Stomach smooth muscle (tissue), 2 donors: ENCODE measurements around the gene MARK3.
A peak's percentile ranks its signal among the peaks of the same experiment; 100 is the strongest.

Experiments used
- H3K27ac ChIP-seq: one replicate; pipeline ENCODE4 v1.7.0; 2013; ENCODE audit warnings: mild to moderate bottlenecking, low read length, inconsistent platforms
- H3K27me3 ChIP-seq, 2 donors: one replicate each; pipeline ENCODE4 v1.7.0; 2013; ENCODE audit warnings: low read length in 2 of 2; ENCODE audit not compliant: insufficient read depth in 2 of 2, control insufficient read depth in 1 of 2
- H3K36me3 ChIP-seq, 2 donors: one replicate each; pipeline ENCODE4 v1.7.0; 2013; ENCODE audit warnings: low read length in 2 of 2; ENCODE audit not compliant: control insufficient read depth in 2 of 2, insufficient read depth in 2 of 2
- H3K4me1 ChIP-seq: one replicate; pipeline ENCODE4 v1.7.0; 2013; ENCODE audit warnings: low read length; ENCODE audit not compliant: control insufficient read depth, insufficient read depth
- H3K4me3 ChIP-seq, 2 donors: one replicate each; pipeline ENCODE4 v1.7.0; 2013; ENCODE audit warnings: low read length in 2 of 2
- H3K9ac ChIP-seq, 2 donors: one replicate each; pipeline ENCODE4 v1.7.0; 2013; ENCODE audit warnings: low read length in 2 of 2, mild to moderate bottlenecking in 1 of 2
- H3K9me3 ChIP-seq, 2 donors: one replicate each; pipeline ENCODE4 v1.7.0; 2013; ENCODE audit warnings: low read length in 2 of 2; ENCODE audit not compliant: control insufficient read depth in 2 of 2
- donor health status: healthy.
- donor health status: Pancreatic carcinoma.

The MARK3 gene

DNA sequence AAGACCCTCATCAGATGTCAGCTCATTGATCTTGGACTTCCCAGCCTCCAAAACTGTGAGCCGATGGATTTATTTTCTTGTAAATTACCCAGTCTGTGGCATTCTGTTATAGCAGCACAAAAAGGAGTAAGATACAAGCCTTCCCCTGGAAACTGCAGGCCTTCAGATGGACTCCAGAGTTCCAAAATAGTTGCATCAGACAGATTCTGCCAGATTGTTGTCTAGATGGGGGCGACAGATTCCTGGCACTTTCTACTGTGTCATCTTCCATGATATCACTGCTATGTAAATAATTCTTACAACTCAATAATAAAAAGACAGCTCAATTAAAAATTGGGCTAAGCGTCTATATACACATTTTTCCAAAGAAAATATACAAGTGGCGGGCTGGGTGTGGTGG lies 17.2 kb upstream of the MARK3 start:
- Histone ChIP-seq H3K36me3 (no peaks in the 10 kb centered on the region), H3K4me1 (no peaks in the 10 kb centered on the region), H3K27me3 (no peaks in the 10 kb centered on the region), H3K4me3 (no peak overlapping the region), H3K9ac (no peak overlapping the region), H3K9me3 (no peaks in the 10 kb centered on the region), H3K27ac (no peak overlapping the region)

DNA sequence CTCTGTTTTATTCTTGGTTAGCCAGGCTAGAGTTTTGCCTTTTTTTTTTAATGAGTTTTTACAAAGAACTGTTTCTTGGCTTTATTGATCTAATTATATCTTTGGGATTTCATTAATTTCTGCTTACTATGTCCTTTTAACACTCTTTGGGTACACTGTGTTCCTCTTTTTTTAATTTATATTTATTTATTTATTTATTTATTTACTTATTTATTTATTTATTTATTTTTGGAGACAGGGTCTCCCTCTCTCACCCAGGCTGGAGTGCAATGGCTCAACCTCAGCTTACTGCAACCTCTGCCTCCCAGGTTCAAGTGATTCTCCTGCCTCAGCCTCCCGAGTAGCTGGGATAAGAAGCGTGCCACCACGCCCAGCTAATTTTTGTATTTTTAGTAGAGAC lies 15.1 kb upstream of the MARK3 start:
- Histone ChIP-seq H3K4me1 (no peaks in the 10 kb centered on the region), H3K27me3 (no peaks in the 10 kb centered on the region), H3K4me3 (no peak overlapping the region), H3K9me3 (no peaks in the 10 kb centered on the region), H3K27ac (no peak overlapping the region), H3K36me3 (no peaks in the 10 kb centered on the region), H3K9ac (no peak overlapping the region)

DNA sequence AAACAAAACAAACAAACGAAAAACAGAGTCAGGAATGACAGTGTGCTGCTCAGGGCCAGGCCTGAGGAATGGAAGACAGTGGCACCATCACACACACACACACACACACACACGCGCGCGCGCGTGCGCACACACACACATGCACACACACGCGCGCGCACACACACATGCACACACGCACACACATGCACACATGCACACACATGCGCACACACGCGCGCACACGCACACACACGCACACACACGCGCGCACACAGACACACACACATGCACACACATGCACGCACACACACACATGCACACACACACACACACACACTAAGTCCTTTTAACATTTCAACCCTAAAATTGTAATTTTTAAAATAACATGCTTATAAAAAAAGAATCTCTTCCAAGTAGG lies 13.2 kb upstream of the MARK3 start:
- no peak overlapping the region for H3K27ac ChIP-seq
- no peak overlapping the region for H3K9ac ChIP-seq
- H3K27me3 ChIP-seq: no peaks in the 10 kb centered on the region
- no peak overlapping the region for H3K4me3 ChIP-seq
- no peaks in the 10 kb centered on the region for H3K9me3 ChIP-seq
- no peaks in the 10 kb centered on the region for H3K36me3 ChIP-seq
- no peaks in the 10 kb centered on the region for H3K4me1 ChIP-seq

DNA sequence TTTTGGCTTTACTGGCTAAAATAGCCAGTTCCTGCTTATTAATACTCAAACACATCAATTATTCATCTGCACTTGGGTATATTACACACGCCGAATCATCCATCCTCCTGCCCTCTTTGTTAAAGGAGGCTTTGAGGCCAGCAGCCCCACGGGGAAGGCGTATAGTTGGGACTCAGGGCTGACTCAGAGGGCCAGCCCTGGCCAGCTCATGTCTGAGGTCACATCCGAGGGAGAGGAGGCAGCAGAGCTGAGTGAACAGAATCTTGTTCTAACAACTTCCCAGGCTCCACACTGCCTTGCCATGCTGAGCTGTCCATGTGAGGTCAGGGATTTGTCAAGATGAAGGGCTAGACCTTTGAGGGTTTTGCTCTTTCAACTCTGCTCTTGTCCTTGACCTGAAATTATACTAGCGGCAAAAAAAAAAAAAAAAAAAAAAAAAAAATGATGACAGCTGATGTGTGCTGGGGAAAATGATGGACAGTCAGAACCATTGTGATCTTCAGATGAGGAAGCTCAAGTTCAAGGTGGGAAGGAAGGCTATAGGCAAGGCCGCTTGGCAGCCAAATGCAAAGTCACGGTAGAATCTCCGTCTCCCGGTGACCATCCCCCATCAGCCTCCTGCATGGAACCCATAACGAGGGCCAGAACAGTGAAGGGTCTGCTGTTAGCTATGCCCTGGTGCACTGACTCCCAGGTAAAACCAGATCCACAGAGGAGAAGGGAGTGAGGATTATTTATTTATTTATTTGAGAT lies 12.5 kb upstream of the MARK3 start:
- H3K4me1 ChIP-seq: no peaks in the 10 kb centered on the region
- H3K9me3 ChIP-seq: no peaks in the 10 kb centered on the region
- no peaks in the 10 kb centered on the region for H3K27me3 ChIP-seq
- no peak overlapping the region for H3K4me3 ChIP-seq
- no peak overlapping the region for H3K9ac ChIP-seq
- H3K36me3 ChIP-seq: no peaks in the 10 kb centered on the region
- no peak overlapping the region for H3K27ac ChIP-seq

GRCh38 chr14:103374121-103374520 lies 11.1 kb upstream of the MARK3 start:
- Histone ChIP-seq H3K27me3 (peaks cover 0 to 2% of the 10 kb centered on the region in 2 donors), H3K4me3 (no peak overlapping the region), H3K27ac (no peak overlapping the region), H3K9me3 (no peaks in the 10 kb centered on the region), H3K36me3 (no peaks in the 10 kb centered on the region), H3K9ac (no peak overlapping the region), H3K4me1 (no peaks in the 10 kb centered on the region)

- Histone ChIP-seq H3K9ac (no peak overlapping the region), H3K27me3 (peaks cover 0 to 2% of the 10 kb centered on the region in 2 donors), H3K9me3 (no peaks in the 10 kb centered on the region), H3K36me3 (no peaks in the 10 kb centered on the region), H3K4me1 (peaks cover under 1% of the 10 kb centered on the region), H3K4me3 (no peak overlapping the region), H3K27ac (no peak overlapping the region)
Observed at GRCh38 chr14:103377522-103378037, 7.6 kb upstream of the MARK3 start.

DNA sequence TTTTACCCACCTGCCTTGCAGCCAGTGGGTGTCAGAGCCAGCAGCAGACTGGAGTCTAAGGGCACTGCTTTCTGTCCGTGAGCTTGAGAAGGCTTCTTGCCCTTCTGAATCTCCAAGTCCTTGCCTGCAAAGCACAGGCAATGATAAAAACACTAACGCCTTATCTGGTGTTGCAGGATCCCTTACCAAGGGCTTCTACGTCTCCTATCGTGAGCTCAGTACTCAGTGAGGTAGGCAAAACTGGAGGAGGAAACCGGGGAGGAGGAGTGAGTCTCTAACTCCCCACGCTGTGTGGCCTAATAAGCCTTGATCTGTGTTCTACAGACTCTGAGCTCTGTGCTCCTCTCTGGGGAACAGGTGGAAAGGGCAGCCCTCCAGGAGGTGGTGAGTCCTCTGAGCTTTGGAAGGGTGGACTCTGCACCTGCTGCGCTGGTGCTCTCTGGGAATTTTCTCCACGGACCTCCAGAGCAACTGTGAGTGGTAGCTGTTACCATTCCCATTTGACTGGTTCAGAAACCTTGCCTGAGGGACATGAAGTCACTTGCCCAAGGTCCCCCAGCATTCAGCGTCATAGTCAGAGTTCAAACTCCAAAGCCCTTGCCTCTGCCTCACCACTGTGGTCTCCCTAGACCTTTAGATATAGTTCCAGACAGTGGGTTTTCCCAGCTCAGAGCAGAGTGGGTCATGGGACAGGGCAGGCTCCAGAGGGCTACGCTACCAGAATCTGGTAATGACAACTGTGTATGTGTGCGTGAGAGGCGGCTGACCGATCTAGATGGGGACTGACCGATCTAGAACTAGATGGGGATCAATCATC lies 7.0 kb upstream of the MARK3 start:
- H3K27ac ChIP-seq: no peak overlapping the region
- H3K4me1 ChIP-seq: peaks cover 2% of the 10 kb centered on the region
- H3K36me3 ChIP-seq: no peaks in the 10 kb centered on the region
- H3K9ac ChIP-seq: no peak overlapping the region
- peaks cover 0 to 2% of the 10 kb centered on the region in 2 donors for H3K27me3 ChIP-seq
- H3K4me3 ChIP-seq: no peak overlapping the region
- H3K9me3 ChIP-seq: no peaks in the 10 kb centered on the region

- H3K27ac ChIP-seq: no peak overlapping the region
- no peaks in the 10 kb centered on the region for H3K9me3 ChIP-seq
- H3K9ac ChIP-seq: no peak overlapping the region
- H3K27me3 ChIP-seq: peaks cover 0 to 2% of the 10 kb centered on the region in 2 donors
- H3K4me1 ChIP-seq: peaks cover 12% of the 10 kb centered on the region
- no peaks in the 10 kb centered on the region for H3K36me3 ChIP-seq
- H3K4me3 ChIP-seq: no peak overlapping the region
Observed at GRCh38 chr14:103380719-103381377, 4.4 kb upstream of the MARK3 start.

GRCh38 chr14:103382376-103382775 lies 2.8 kb upstream of the MARK3 start:
- Histone ChIP-seq H3K9me3 (no peaks in the 10 kb centered on the region), H3K36me3 (no peaks in the 10 kb centered on the region), H3K27ac (no peak overlapping the region), H3K4me1 (peaks cover 12% of the 10 kb centered on the region), H3K4me3 (no peak overlapping the region), H3K9ac (no peak overlapping the region), H3K27me3 (peaks cover 0 to 2% of the 10 kb centered on the region in 2 donors)

DNA sequence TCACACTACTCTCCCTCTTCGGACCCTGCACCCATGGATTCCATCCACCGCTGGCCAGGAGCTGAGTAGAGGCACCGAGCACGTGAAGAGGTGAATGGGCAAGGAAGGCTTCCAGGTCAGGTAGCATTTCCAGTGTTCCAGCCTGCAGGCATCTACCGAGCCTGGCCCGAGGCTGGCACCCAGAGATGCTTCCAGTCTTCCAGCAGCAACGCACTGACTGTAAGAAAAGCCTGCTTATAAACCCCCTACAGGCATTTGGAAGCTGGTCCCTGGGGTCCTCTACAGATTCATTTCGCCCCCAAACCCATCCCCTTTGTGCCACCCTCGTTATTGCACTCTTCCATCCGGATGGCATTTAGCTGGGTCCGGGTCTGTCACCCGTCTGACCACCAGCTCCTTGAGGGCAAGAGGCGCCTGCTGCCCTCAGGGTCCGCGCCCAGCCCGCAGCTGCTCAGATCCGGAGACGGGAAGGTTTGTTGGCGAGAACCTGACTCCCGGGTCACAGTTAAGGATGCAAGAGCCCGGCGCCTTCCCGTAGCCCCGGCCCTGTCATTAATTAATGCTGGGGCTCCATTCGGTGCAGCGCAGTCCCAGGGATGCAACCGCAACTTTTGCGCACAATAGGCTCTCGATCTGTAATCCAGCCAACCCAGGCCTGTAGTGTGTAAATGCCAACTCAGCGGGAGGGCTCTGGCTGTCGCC lies 614 bp upstream of the MARK3 start:
- H3K27me3 ChIP-seq: no peaks in the 10 kb centered on the region
- no peaks in the 10 kb centered on the region for H3K36me3 ChIP-seq
- H3K9ac ChIP-seq: peak overlapping the region; percentile 60 to 64
- H3K4me3 ChIP-seq: peak overlapping the region; percentile 81 to 97
- H3K4me1 ChIP-seq: peaks cover 25% of the 10 kb centered on the region
- H3K9me3 ChIP-seq: no peaks in the 10 kb centered on the region
- H3K27ac ChIP-seq: peak overlapping the region; percentile 62
